OCI-M1 (cell line): Measurements from ENCODE around the gene NANOS2.
"Not testable (repeated sequence)": the region's sequence is repeated elsewhere in the genome, so short reads cannot be mapped to it uniquely, and the experiment has no call there.

Experiments
- DNase-seq: peaks from one replicate; lab custom pipeline; 2025; lab: John Stamatoyannopoulos, UW

Gene NANOS2

GRCh38 chr19:45874620-45874966 is 40.0 kb downstream of the NANOS2 start:
- no peak for DNase-seq

- DNase-seq: no peak
Observed at GRCh38 chr19:45873219-45873772, 41.3 kb downstream of the NANOS2 start.

- DNase-seq: no peak
Observed at GRCh38 chr19:45872095-45872919, 42.3 kb downstream of the NANOS2 start.

GRCh38 chr19:45870798-45871197 is 43.8 kb downstream of the NANOS2 start:
- no peak for DNase-seq

- not testable (repeated sequence) for DNase-seq
Observed at GRCh38 chr19:45867241-45867640, 47.3 kb downstream of the NANOS2 start.

GRCh38 chr19:45866400-45867176 is 48.0 kb downstream of the NANOS2 start:
- no peak for DNase-seq

- DNase-seq: no peak
Observed at GRCh38 chr19:45865269-45865948, 49.2 kb downstream of the NANOS2 start.

- DNase-seq: no peak
Observed at GRCh38 chr19:45864629-45865082, 49.9 kb downstream of the NANOS2 start.

- peak; percentile 71 for DNase-seq
Observed at GRCh38 chr19:45863840-45864628, 50.5 kb downstream of the NANOS2 start, which contains the start of gene FOXA3. Gene FOXA3 (plus strand): TSS chr19:45864326. CDS start chr19:45864457, 131 bp downstream.

GRCh38 chr19:45863335-45863839 is 51.2 kb downstream of the NANOS2 start:
- no peak for DNase-seq
